OCI-LY1 (cell line): ENCODE results near the gene CD209.

ENCODE experiments used
- H2AFZ ChIP-seq: fragments of 200-600 bp; sonication (generic), shearing (Covaris generic); 2 replicates; pipeline ENCODE4 v1.6.0; 2014; ENCODE audit warnings: antibody characterized with exemption, mild to moderate bottlenecking, low read length
- H3F3A ChIP-seq: fragments of 200-600 bp; sonication (generic), shearing (Covaris generic); 2 replicates; pipeline ENCODE4 v1.6.0; 2014; ENCODE audit warnings: mild to moderate bottlenecking, antibody characterized with exemption, low read length, moderate library complexity; ENCODE audit not compliant: insufficient read depth
- H3K27ac ChIP-seq: fragments of 200-600 bp; sonication (generic); 2 replicates; pipeline ENCODE4 v1.5.1; 2014; ENCODE audit warnings: low read length, mixed run types, mild to moderate bottlenecking, low read depth; ENCODE audit not compliant: poor library complexity, severe bottlenecking
- H3K27me3 ChIP-seq: fragments of 200-600 bp; sonication (generic); 2 replicates; pipeline ENCODE4 v1.6.0; 2014; ENCODE audit warnings: antibody characterized with exemption, mild to moderate bottlenecking, low read length, moderate library complexity; ENCODE audit not compliant: insufficient read depth
- H3K36me3 ChIP-seq: fragments of 200-600 bp; sonication (generic); 2 replicates; pipeline ENCODE4 v1.6.1; 2014; ENCODE audit warnings: mild to moderate bottlenecking, antibody characterized with exemption, low read length, moderate library complexity, mixed read lengths; ENCODE audit not compliant: insufficient read depth
- H3K4me1 ChIP-seq: fragments of 200-600 bp; sonication (generic); 2 replicates; pipeline ENCODE4 v1.5.1; 2014; ENCODE audit warnings: mild to moderate bottlenecking, low read length, moderate library complexity; ENCODE audit not compliant: insufficient read depth, severe bottlenecking
- H3K4me2 ChIP-seq: fragments of 200-600 bp; sonication (generic), shearing (Covaris generic); 2 replicates; pipeline ENCODE4 v1.6.1; 2014; ENCODE audit warnings: low read length
- H3K4me3 ChIP-seq: fragments of 200-600 bp; sonication (generic); 2 replicates; pipeline ENCODE4 v1.5.1; 2014; ENCODE audit warnings: low read length, low read depth, mild to moderate bottlenecking, mixed read lengths; ENCODE audit not compliant: poor library complexity, severe bottlenecking
- H3K79me2 ChIP-seq: fragments of 200-600 bp; shearing (Covaris generic); 2 replicates; pipeline ENCODE4 v1.6.1; 2016; ENCODE audit warnings: mixed run types, low read length, mixed read lengths; ENCODE audit not compliant: insufficient read depth
- H3K9ac ChIP-seq: fragments of 200-600 bp; sonication (generic), shearing (Covaris generic); 2 replicates; pipeline ENCODE4 v1.6.1; 2014; ENCODE audit warnings: mild to moderate bottlenecking, low read length, mixed read lengths
- H3K9me2 ChIP-seq: fragments of 200-600 bp; sonication (generic), shearing (Covaris generic); 2 replicates; pipeline ENCODE4 v1.6.1; 2014; ENCODE audit warnings: low read depth, mild to moderate bottlenecking, low read length, mixed read lengths
- H3K9me3 ChIP-seq: fragments of 200-600 bp; shearing (Covaris generic); 2 replicates; pipeline ENCODE4 v1.6.1; 2014; ENCODE audit warnings: low read length, mixed read lengths
- H4K20me1 ChIP-seq: fragments of 200-600 bp; sonication (generic), shearing (Covaris generic); 2 replicates; pipeline ENCODE4 v1.6.0; 2016; ENCODE audit warnings: mild to moderate bottlenecking, low read length; ENCODE audit not compliant: insufficient read depth
- CTCF ChIP-seq: fragments of 200-600 bp; sonication (generic), shearing (Covaris generic); IDR thresholded peaks from 2 replicates; pipeline ENCODE4 v1.5.1; 2017; ENCODE audit warnings: mild to moderate bottlenecking, antibody characterized with exemption, low read length, moderate library complexity, mixed read lengths
- EZH2 ChIP-seq: fragments of 200-600 bp; sonication (generic), shearing (Covaris generic); IDR thresholded peaks from 2 replicates; pipeline ENCODE4 v1.8.0; 2017; ENCODE audit warnings: borderline replicate concordance, mixed run types, mild to moderate bottlenecking, antibody characterized with exemption, low read length, moderate library complexity, mixed read lengths

CD209 gene

GRCh38 chr19:7781157-7781556, 33.8 kb upstream of the CD209 start:
- Histone ChIP-seq H3K27me3 (no peaks in the 10 kb centered on the region; the same call in 1 of the 2 replicates), H3K4me1 (no peaks in the 10 kb centered on the region), H3K9ac (no peak overlapping the region), H3K4me2 (no peak overlapping the region), H3K9me3 (no peaks in the 10 kb centered on the region), H2AFZ (no peak overlapping the region), H3F3A (no peaks in the 10 kb centered on the region), H3K4me3 (no peak overlapping the region), H3K36me3 (no peaks in the 10 kb centered on the region; the same call in 1 of the 2 replicates), H3K79me2 (no peaks in the 10 kb centered on the region), H3K9me2 (no peaks in the 10 kb centered on the region), H3K27ac (no peak overlapping the region), H4K20me1 (no peaks in the 10 kb centered on the region)
- no peak for TF ChIP-seq CTCF
- TF ChIP-seq EZH2, result no peak

- TF ChIP-seq CTCF (no peak), EZH2 (no peak)
- no peaks in the 10 kb centered on the region for H3F3A ChIP-seq
- H3K9me2 ChIP-seq, result no peaks in the 10 kb centered on the region
- H3K27ac ChIP-seq, result no peak overlapping the region
- H3K9ac ChIP-seq, result no peak overlapping the region
- H4K20me1 ChIP-seq, result no peaks in the 10 kb centered on the region
- H3K79me2 ChIP-seq, result no peaks in the 10 kb centered on the region
- H3K4me1 ChIP-seq, result no peaks in the 10 kb centered on the region
- no peaks in the 10 kb centered on the region for H3K36me3 ChIP-seq
- no peaks in the 10 kb centered on the region; the same call in 1 of the 2 replicates for H3K27me3 ChIP-seq
- H2AFZ ChIP-seq, result no peak overlapping the region
- no peak overlapping the region for H3K4me3 ChIP-seq
- H3K4me2 ChIP-seq, result no peak overlapping the region
- H3K9me3 ChIP-seq, result no peaks in the 10 kb centered on the region
These were observed 32.5 kb upstream of the CD209 start for GRCh38 chr19:7779631-7780486.

- H3K4me3 ChIP-seq, result no peak overlapping the region
These were observed 30.7 kb upstream of the CD209 start for GRCh38 chr19:7778081-7778480.

More at GRCh38 chr19:7778081-7778480, 30.7 kb upstream of the CD209 start:
- H3K4me2 ChIP-seq, result no peak overlapping the region
- H3K36me3 ChIP-seq, result no peaks in the 10 kb centered on the region
- no peaks in the 10 kb centered on the region for H4K20me1 ChIP-seq
- no peaks in the 10 kb centered on the region for H3K4me1 ChIP-seq
- no peak overlapping the region for H3K9ac ChIP-seq
- no peaks in the 10 kb centered on the region; the same call in 1 of the 2 replicates for H3K27me3 ChIP-seq
- no peak overlapping the region for H2AFZ ChIP-seq
- H3K9me2 ChIP-seq, result no peaks in the 10 kb centered on the region
- no peaks in the 10 kb centered on the region for H3K9me3 ChIP-seq
- no peaks in the 10 kb centered on the region for H3F3A ChIP-seq
- no peak for TF ChIP-seq CTCF
- no peak for TF ChIP-seq EZH2
- no peak overlapping the region for H3K27ac ChIP-seq
- no peaks in the 10 kb centered on the region for H3K79me2 ChIP-seq
